HUES48 (cell line): ENCODE data around the gene MCM6.
A peak's percentile ranks its signal among the peaks of the same experiment; 100 is the strongest.
"Not testable (repeated sequence)": the region's sequence is repeated elsewhere in the genome, so short reads cannot be mapped to it uniquely, and the experiment has no call there.

Experiments used
- H3K27ac ChIP-seq: one replicate; pipeline ENCODE4 v1.7.0; 2013; ENCODE audit warnings: low read depth, low read length, inconsistent platforms
- H3K27me3 ChIP-seq: 2 replicates; pipeline ENCODE4 v1.6.1; 2013; ENCODE audit warnings: mild to moderate bottlenecking, low read length; ENCODE audit not compliant: control insufficient read depth, insufficient read depth
- H3K36me3 ChIP-seq: 2 replicates; pipeline ENCODE4 v1.6.1; 2013; ENCODE audit warnings: low read length; ENCODE audit not compliant: control insufficient read depth, insufficient read depth
- H3K4me1 ChIP-seq: 2 replicates; pipeline ENCODE4 v1.6.1; 2013; ENCODE audit warnings: mild to moderate bottlenecking, low read length; ENCODE audit not compliant: control insufficient read depth, insufficient read depth
- H3K4me3 ChIP-seq: 2 replicates; pipeline ENCODE4 v1.5.1; 2013; ENCODE audit warnings: mild to moderate bottlenecking, low read depth, low read length
- H3K9ac ChIP-seq: 2 replicates; pipeline ENCODE4 v1.6.1; 2013; ENCODE audit warnings: mild to moderate bottlenecking, low read depth, low read length, moderate library complexity
- H3K9me3 ChIP-seq: 2 replicates; pipeline ENCODE4 v1.6.1; 2013; ENCODE audit warnings: low read length; ENCODE audit not compliant: control insufficient read depth, insufficient read depth

Gene MCM6

DNA sequence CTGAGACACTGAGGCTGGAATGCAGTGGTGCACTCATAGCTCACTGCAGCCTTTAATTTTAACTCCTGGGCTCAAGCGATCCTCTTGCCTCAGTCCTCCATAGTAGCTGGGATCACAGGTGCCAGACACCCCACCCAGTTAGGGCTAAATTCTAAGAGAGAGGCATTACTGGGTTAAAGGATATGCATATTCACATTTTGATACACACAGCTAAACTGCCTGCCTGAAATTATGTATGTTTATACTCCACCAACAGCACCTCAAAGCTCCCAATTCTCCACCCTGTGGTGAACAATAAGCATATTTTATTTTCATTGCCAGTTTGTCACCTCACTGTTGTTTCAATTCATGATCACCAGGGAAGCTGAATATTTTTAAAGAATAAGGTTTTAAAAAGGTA is 18.7 kb upstream of the MCM6 start:
- Histone ChIP-seq H3K4me1 (peaks cover 11% of the 10 kb centered on the region), H3K36me3 (no peaks in the 10 kb centered on the region), H3K27ac (no peak overlapping the region), H3K27me3 (no peaks in the 10 kb centered on the region), H3K9ac (no peak overlapping the region), H3K4me3 (no peak overlapping the region), H3K9me3 (no peaks in the 10 kb centered on the region)

DNA sequence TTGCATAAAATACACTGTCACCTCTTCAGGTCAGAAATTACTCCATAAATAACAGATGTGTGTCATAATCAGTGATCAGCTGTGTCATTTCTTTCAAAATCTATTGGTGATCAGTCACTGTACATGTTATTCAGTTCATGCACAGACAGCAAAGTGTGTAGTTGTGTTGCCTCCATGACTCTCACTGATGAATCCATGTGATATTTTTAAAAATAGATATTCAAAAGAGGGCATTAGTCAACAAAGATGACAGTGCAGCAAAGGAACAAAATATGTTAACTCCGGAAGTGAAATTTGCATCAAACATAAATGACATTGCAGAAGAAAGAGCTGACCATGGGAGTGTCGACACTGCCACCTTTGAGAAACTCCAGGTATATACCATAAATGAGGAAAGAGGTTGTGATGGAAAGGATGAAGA is 17.1 kb upstream of the MCM6 start:
- Histone ChIP-seq H3K4me1 (peaks cover 11% of the 10 kb centered on the region), H3K27ac (no peak overlapping the region), H3K27me3 (no peaks in the 10 kb centered on the region), H3K4me3 (no peak overlapping the region), H3K36me3 (no peaks in the 10 kb centered on the region), H3K9ac (no peak overlapping the region), H3K9me3 (peaks cover 6% of the 10 kb centered on the region; the same call in 1 of the 2 replicates)

DNA sequence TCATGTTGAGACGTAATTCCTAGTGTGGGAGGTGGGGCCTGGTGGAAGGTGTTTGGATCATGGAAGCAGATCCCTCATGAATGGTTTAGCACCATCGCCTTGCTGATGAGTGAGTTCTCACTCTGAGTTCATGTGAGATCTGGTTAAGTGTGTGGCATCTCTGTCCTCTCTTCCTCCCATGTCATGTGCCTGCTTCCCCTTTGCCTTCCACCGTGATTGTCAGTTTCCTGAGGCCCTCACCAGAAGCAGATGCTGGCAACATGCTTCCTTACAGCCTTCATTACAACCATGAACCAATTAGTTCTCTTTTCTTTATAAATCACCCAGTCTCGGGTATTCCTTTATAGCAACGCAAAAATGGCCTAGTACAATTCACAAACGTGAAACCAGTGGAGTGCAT is 14.6 kb upstream of the MCM6 start:
- Histone ChIP-seq H3K9me3 (peaks cover 9% of the 10 kb centered on the region; the same call in 1 of the 2 replicates), H3K36me3 (no peaks in the 10 kb centered on the region), H3K4me1 (peaks cover 11% of the 10 kb centered on the region), H3K9ac (no peak overlapping the region), H3K27ac (peak overlapping the region; percentile 49), H3K4me3 (no peak overlapping the region), H3K27me3 (no peaks in the 10 kb centered on the region)

DNA sequence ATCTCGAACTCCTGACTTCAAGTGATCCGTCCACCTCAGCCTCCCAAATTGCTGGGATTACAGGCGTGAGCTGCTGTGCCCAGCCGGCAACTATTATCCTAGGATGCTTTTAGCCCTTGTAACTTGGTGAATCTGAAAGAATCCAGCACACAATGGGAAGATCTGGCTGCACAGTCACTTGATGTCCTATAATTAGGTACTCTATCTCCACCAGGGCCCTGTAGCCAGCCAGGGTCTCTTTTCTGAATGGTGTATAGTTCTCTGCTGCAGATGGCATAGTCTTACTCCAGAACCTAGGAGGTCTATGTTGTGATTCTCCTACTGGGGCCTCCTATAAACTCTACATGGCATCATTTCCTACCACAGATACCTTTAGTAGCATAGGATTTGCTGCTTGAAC is 13.9 kb upstream of the MCM6 start:
- no peaks in the 10 kb centered on the region for H3K27me3 ChIP-seq
- no peak overlapping the region for H3K4me3 ChIP-seq
- no peak overlapping the region for H3K27ac ChIP-seq
- H3K9me3 ChIP-seq = peaks cover 9% of the 10 kb centered on the region; the same call in 1 of the 2 replicates
- no peaks in the 10 kb centered on the region for H3K36me3 ChIP-seq
- peaks cover 11% of the 10 kb centered on the region for H3K4me1 ChIP-seq
- no peak overlapping the region for H3K9ac ChIP-seq

DNA sequence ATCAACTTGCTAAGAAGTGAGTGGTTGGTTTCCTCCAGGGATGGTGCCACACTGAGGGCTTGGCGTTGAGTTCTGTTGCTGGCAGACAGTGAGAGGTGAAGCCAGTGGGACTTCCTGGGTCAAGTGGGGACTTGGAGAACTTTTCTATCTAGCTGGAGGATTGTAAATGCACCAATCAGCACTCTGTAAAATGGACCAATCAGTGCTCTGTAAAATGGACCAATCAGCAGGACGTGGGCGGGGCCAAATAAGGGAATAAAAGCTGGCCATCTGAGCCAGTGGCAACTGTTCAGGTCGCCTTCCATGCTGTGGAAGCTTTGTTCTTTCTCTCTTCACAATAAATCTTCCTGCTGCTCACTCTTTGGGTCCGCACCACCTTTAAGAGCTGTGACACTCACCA is 12.3 kb upstream of the MCM6 start:
- not testable (repeated sequence) for H3K27me3 ChIP-seq, H3K9ac ChIP-seq, H3K4me3 ChIP-seq, H3K27ac ChIP-seq, H3K9me3 ChIP-seq, H3K36me3 ChIP-seq
- H3K4me1 ChIP-seq = peaks cover 11% of the 10 kb centered on the region

DNA sequence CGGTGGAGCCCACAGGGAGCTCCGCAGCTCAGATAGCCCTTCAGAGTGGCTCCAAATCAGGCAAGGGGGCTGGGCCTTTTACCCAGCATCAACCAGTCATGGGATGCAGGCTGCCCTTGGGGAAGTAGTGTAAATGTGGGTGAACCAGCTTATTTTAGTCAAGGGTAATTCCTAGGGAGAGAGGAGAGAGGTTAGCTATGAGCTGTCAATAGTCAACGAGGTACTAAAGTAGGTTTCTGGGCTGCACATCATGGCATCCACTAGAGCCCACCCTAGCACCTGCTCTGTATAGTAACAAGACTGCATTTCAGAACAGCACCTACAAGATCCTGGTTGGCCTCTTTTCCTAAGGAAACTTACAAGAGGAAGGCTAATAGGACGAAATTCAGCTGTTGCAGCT is 9.5 kb upstream of the MCM6 start:
- no peak overlapping the region for H3K4me3 ChIP-seq
- peaks cover 2% of the 10 kb centered on the region for H3K4me1 ChIP-seq
- no peak overlapping the region for H3K27ac ChIP-seq
- H3K9ac ChIP-seq = no peak overlapping the region
- H3K36me3 ChIP-seq = no peaks in the 10 kb centered on the region
- peaks cover 9% of the 10 kb centered on the region; the same call in 1 of the 2 replicates for H3K9me3 ChIP-seq
- H3K27me3 ChIP-seq = no peaks in the 10 kb centered on the region

DNA sequence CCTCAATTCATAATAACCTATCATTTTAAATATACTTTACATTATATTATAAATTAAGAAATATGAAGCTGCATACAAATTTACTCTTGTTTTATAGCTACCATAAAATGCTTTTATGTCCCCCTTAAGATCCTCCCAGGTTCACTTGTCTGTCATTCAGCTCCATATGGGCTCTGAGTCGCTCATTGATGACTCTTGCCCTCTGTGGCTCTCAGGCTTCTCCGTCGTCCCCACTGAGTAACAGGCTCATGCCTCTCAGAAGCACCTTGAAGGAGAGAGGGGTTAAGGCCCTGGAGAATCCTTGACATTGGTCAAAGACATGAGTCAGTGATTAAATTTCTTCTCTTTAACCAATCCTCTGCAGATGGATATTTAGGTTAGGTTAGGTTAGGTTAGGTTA is 6.2 kb upstream of the MCM6 start:
- H3K36me3 ChIP-seq = no peaks in the 10 kb centered on the region
- no peaks in the 10 kb centered on the region for H3K27me3 ChIP-seq
- H3K9ac ChIP-seq = no peak overlapping the region
- no peak overlapping the region for H3K27ac ChIP-seq
- H3K9me3 ChIP-seq = no peaks in the 10 kb centered on the region
- H3K4me1 ChIP-seq = no peaks in the 10 kb centered on the region
- no peak overlapping the region for H3K4me3 ChIP-seq

DNA sequence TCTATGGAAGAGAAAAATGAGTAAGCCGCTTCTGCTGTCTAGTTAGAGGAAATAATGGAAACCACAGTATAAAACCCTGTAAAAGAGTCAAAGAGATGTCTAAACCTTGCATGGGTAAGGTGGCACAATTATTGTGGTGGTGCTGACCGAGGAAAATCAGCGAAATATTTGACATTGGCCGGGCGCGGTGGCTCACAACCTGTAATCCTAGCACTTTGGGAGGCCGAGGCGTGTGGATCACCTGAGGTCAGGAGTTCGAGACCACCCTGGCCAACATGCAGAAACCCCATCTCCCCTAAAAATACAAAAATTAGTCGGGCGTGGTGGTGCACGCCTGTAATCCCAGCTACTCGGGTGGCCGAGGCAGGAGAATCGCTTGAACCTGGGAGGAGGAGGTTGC is 527 bp upstream of the MCM6 start:
- peaks cover 15% of the 10 kb centered on the region for H3K36me3 ChIP-seq
- H3K9me3 ChIP-seq, H3K9ac ChIP-seq, H3K27me3 ChIP-seq: not testable (repeated sequence)
- peak overlapping the region; percentile 98 for H3K27ac ChIP-seq
- peak overlapping the region; percentile 99 for H3K4me3 ChIP-seq
- peaks cover 16% of the 10 kb centered on the region for H3K4me1 ChIP-seq

DNA sequence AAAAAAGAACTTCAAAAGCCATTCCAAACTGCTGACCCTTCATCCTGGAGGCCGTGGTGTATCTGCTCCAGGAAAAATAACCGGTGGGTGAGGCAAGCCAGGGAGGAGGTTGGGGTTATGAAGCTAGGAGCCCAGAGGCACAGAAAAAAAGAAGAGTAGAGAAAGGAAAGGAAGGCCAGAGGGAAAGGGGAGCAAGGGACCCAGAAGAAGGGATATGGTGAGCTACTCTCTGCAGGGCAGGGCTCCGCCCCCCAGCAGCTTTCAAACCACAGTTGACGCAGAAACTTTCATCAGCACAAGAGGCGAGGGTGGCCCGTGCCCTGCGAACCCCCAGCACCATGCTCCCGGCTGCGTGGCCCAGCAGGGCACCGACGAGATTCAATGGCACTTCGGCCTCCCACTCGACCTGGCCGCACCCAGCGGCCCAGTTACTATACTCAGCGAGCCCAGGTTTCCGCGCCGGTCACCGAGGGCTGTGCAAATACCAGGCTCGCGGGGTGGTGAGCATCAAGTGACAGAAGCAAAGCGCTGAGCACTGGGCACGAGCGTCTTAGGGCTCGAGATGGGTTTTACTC is 665 bp downstream of the MCM6 start:
- Histone ChIP-seq H3K4me3 (peak overlapping the region; percentile 99), H3K9ac (peak overlapping the region; percentile 96), H3K27ac (peak overlapping the region; percentile 98), H3K9me3 (no peaks in the 10 kb centered on the region), H3K4me1 (peaks cover 16% of the 10 kb centered on the region), H3K27me3 (no peaks in the 10 kb centered on the region), H3K36me3 (peaks cover 27% of the 10 kb centered on the region)

DNA sequence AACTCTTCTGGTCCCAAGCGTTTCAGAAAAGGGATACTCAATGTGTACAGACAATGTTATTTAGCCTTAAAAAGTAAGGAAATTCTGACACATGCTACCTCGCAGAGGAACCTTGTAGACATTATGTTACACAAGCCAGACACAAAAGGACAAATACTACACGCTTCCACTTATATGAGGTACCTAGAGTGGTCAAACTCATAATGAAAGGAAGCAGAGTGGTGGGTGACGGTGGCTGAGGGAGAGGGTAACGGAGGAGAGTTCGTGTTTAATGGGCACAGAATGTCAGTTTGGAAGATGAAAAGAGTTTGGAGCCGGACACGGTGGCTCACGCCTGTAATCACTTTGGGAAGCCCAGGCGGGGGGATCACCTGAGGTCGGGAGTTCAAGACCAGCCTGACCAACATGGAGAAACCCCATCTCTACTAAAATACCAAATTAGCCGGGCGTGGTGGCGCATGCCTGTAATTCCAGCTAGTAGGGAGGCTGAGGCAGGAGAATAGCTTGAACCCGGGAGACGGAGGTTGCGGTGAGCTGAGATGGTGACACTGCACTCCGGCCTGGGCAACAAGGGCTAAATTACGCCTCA is 1.4 kb downstream of the MCM6 start:
- Histone ChIP-seq H3K27ac (peak overlapping the region; percentile 50), H3K9ac (no peak overlapping the region), H3K9me3 (no peaks in the 10 kb centered on the region), H3K27me3 (no peaks in the 10 kb centered on the region), H3K36me3 (peaks cover 34% of the 10 kb centered on the region), H3K4me1 (peaks cover 16% of the 10 kb centered on the region), H3K4me3 (peak overlapping the region; percentile 99)

DNA sequence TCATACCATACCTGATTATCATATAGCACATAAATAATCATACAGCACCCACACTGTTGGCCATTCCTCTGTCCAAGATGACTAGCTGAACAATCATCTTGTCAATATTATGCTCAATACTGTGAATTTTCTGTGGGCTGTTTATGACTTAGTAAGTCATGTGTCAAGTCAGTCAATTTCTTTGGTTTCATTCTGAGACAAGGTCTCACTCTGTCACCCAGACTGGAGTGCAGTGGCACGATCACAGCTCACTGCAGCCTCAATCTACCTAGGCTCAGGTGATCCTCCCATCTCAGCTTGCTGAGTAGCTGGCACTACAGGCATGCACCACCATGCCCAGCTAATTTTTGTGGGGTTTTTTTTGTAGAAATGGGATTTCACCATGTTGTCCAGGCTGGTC is 5.7 kb downstream of the MCM6 start:
- peaks cover 76% of the 10 kb centered on the region for H3K36me3 ChIP-seq

More for the DNA sequence above, 5.7 kb downstream of the MCM6 start:
- Histone ChIP-seq H3K27me3 (no peaks in the 10 kb centered on the region), H3K9ac (no peak overlapping the region), H3K9me3 (no peaks in the 10 kb centered on the region), H3K4me1 (peaks cover 16% of the 10 kb centered on the region), H3K27ac (no peak overlapping the region), H3K4me3 (no peak overlapping the region)
